ENCODE data around the gene KRTAP10-7. TPM values are rescaled to one million over a fixed set of nuclear protein-coding genes. Genes with fewer than 3 reads are reported as not detected.

KRTAP10-7 gene
- total and polyA plus RNA-seq, 2 of the 13 experiments (the other 11 are each of a cell fraction or from before 2014, with no cell fraction given): not detected

- intact Hi-C loops (cut with micrococcal nuclease; ENCODE audit: unreplicated experiment): no loop called here
- in situ Hi-C loops (cut with HindIII; ENCODE audit: extremely low pct_ligation_motif_present, low pct_unique_long_range_greater_than_20kb): no loop called here
- peak overlapping the region; percentile 80 for H3K27ac ChIP-seq (ENCODE audit: extremely low read length, insufficient read depth, low read length)
- 42% methylated on average over 12 of the region's 20 CpGs for WGBS (ENCODE audit: low lambda C conversion rate)
- CTCF ChIA-PET (ENCODE audit: low intra/inter-chr PET ratio, low total read pairs): no interaction called here
- peak; percentile 78 for FAIRE-seq
- H2AFZ ChIP-seq (ENCODE audit: low read length): no peak overlapping the region
- H3K4me1 ChIP-seq (ENCODE audit: insufficient read depth, low read length): peaks cover 52% of the 10 kb centered on the region
- no TSS peak for BruUV-seq (replicated peaks)
- H3K9me3 ChIP-seq (ENCODE audit: low read length): no peaks in the 10 kb centered on the region
- no peaks in the 10 kb centered on the region; a peak in 1 of 5 replicates for H3K27me3 ChIP-seq (ENCODE audit: control insufficient read depth in 1 of 2, insufficient read depth in 2 of 2, low read length in 2 of 2)
- POLR2A ChIA-PET: no interaction called here
- H3K4me3 ChIP-seq (replicated peaks in 1 of 3; ENCODE audit: insufficient read depth in 1 of 3, low read depth in 2 of 3, low read length in 3 of 3): peak overlapping the region in 1 of 3 experiments; percentile 4; a peak in 1 of 6 replicates
- no peaks in the 10 kb centered on the region for H4K20me1 ChIP-seq (ENCODE audit: insufficient read depth, low read length)
- DNase-seq (ENCODE audit: low spot score): peak; percentile 81
- peak overlapping the region; percentile 59 for H3K4me2 ChIP-seq (ENCODE audit: low read depth, low read length)
- H3K9ac ChIP-seq (ENCODE audit: insufficient read depth, low read depth, low read length): peak overlapping the region; percentile 54
- H3K36me3 ChIP-seq (replicated peaks in 1 of 2; ENCODE audit: control insufficient read depth in 1 of 2, insufficient read depth in 2 of 2, low read length in 2 of 2): no peaks in the 10 kb centered on the region
- peak; percentile 90 for ATAC-seq
- no peaks in the 10 kb centered on the region for H3K79me2 ChIP-seq (ENCODE audit: insufficient read depth, low read length)
- TF ChIP-seq ZFY (CRISPR knock-in tag; IDR thresholded peaks at IDR 0.05): peak; percentile 73
- TF ChIP-seq NFE2L2 (IDR thresholded peaks at IDR 0.05; ENCODE audit: low read length): no peak
- TF ChIP-seq ATF6 (CRISPR knock-in tag; conservative IDR thresholded peaks at IDR 0.05): no peak
- TF ChIP-seq TOPORS (CRISPR knock-in tag; IDR thresholded peaks at IDR 0.05): 0 out of 2 replicates have a peak, but pooled peaks have one; percentile 66
- no peak for TF ChIP-seq ZNF879 (CRISPR knock-in tag; IDR thresholded peaks at IDR 0.05)
- no peak for TF ChIP-seq NFIC (IDR thresholded peaks at IDR 0.05; ENCODE audit: low read length)
- TF ChIP-seq MTF2 (CRISPR knock-in tag; IDR thresholded peaks at IDR 0.05; ENCODE audit: borderline replicate concordance): no peak
- TF ChIP-seq CENPX (CRISPR knock-in tag; IDR thresholded peaks at IDR 0.05): no peak
- TF ChIP-seq ZNF232 (CRISPR knock-in tag; IDR thresholded peaks at IDR 0.05; ENCODE audit: borderline replicate concordance): no peak; the same call in 1 of the 2 replicates
- TF ChIP-seq PHF5A (CRISPR knock-in tag; IDR thresholded peaks at IDR 0.05; ENCODE audit: low read depth, unreplicated experiment): no peak
- no peak for TF ChIP-seq ZNF446 (CRISPR knock-in tag; IDR thresholded peaks at IDR 0.05)
- no peak for TF ChIP-seq MAFF (IDR thresholded peaks at IDR 0.05; ENCODE audit: low read depth, low read length)
- TF ChIP-seq GLI4 (CRISPR knock-in tag; IDR thresholded peaks at IDR 0.05; ENCODE audit: borderline replicate concordance): 0 out of 2 replicates have a peak, but pooled peaks have one; percentile 38
- TF ChIP-seq KDM3A (CRISPR knock-in tag; IDR thresholded peaks at IDR 0.05; ENCODE audit: low read depth): peak; percentile 24; the same call in 1 of the 2 replicates
- TF ChIP-seq SKIL (CRISPR knock-in tag; IDR thresholded peaks at IDR 0.05; ENCODE audit: borderline replicate concordance): peak; percentile 72
- no peak for TF ChIP-seq ZNF24 (IDR thresholded peaks at IDR 0.05)
- peak; percentile 68; the same call in 1 of the 2 replicates for TF ChIP-seq NFKBIZ (CRISPR knock-in tag; IDR thresholded peaks at IDR 0.05)
- TF ChIP-seq ZNF800 (CRISPR knock-in tag; IDR thresholded peaks at IDR 0.05): peak; percentile 77; the same call in 1 of the 2 replicates
These were observed 6.6 kb upstream of the KRTAP10-7 start for GRCh38 chr21:44593598-44594405.

Measured in HepG2 (cell line).